SU-DHL-6 (cell line): Measurements from ENCODE around the gene TSPAN6.

Experiments
- EZH2phosphoT487 ChIP-seq: fragments of 200-600 bp; sonication (generic), shearing (Covaris generic); conservative IDR thresholded peaks from 2 replicates; pipeline ENCODE4 v1.6.1; 2018; ENCODE audit warnings: mild to moderate bottlenecking, antibody characterized with exemption, low read length, moderate library complexity, mixed read lengths
- TF ChIP-seq, protein P1 (sequence below): fragments of 200-600 bp; sonication (generic); IDR thresholded peaks from one replicate; pipeline ENCODE4 v1.5.1; 2017; ENCODE audit warnings: antibody characterized with exemption, mild to moderate bottlenecking, low read length, moderate library complexity; ENCODE audit not compliant: insufficient read depth, poor library complexity, severe bottlenecking

DNA sequence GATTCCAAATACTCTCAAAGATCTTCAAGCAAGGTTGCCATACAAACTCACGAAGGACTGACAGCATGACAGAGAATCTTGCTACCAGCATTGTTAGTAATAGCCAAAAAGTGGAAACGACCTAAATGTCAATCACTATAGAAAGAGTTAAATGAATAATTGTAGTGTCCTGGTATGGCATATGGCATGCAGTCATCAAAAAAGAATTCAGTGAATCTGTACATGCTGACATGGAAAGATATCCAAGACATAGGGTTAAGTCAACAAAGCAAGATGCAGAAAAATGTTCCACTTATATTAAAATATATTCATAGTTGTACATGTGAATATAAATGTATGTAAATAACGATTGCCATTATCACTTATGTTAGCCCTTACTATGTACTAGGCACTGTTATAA, 45.0 kb upstream of the TSPAN6 start:
- TF ChIP-seq, protein P1, sequence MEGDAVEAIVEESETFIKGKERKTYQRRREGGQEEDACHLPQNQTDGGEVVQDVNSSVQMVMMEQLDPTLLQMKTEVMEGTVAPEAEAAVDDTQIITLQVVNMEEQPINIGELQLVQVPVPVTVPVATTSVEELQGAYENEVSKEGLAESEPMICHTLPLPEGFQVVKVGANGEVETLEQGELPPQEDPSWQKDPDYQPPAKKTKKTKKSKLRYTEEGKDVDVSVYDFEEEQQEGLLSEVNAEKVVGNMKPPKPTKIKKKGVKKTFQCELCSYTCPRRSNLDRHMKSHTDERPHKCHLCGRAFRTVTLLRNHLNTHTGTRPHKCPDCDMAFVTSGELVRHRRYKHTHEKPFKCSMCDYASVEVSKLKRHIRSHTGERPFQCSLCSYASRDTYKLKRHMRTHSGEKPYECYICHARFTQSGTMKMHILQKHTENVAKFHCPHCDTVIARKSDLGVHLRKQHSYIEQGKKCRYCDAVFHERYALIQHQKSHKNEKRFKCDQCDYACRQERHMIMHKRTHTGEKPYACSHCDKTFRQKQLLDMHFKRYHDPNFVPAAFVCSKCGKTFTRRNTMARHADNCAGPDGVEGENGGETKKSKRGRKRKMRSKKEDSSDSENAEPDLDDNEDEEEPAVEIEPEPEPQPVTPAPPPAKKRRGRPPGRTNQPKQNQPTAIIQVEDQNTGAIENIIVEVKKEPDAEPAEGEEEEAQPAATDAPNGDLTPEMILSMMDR: no peak
- no peak for TF ChIP-seq EZH2phosphoT487
